H1 (cell line): Measurements from ENCODE around the gene CRYBG3. TPM values are rescaled to one million over a fixed set of nuclear protein-coding genes. Genes with fewer than 3 reads are reported as not detected.

Experiments
- CTCF ChIA-PET: fragments of 300-600 bp; sonication (Branson Sonifier 250); formaldehyde crosslinking; loops from one replicate; lab custom pipeline; 2021; ENCODE audit not compliant: partially characterized antibody; lab: Charles Lee
- POLR2A ChIA-PET: fragments of 300-600 bp; sonication (Branson Sonifier 250); formaldehyde crosslinking; loops from one replicate; lab custom pipeline; 2021; ENCODE audit warnings: inconsistent platforms; ENCODE audit not compliant: partially characterized antibody; lab: Charles Lee
- DNase-seq, 2 experiments: peaks; one replicate each; pipeline versions ENCODE4 v3.0.0 to v3.0.0-alpha.2; 2010 to 2022; ENCODE audit warnings: low spot score in 2 of 2, low read depth in 1 of 2, mixed read lengths in 1 of 2
- FAIRE-seq: peaks from 2 replicates; lab custom pipeline; 2011; peaks lifted over from hg19 to GRCh38; lab: Jason Lieb, UNC
- H2AFZ ChIP-seq: 2 replicates; pipeline ENCODE4 v1.8.1; 2012; ENCODE audit warnings: low read length, inconsistent platforms
- H2AK5ac ChIP-seq: 2 replicates; pipeline ENCODE4 v1.6.1; 2013; ENCODE audit warnings: low read depth, low read length
- H2BK120ac ChIP-seq: replicated peaks from 2 replicates; pipeline ENCODE3; 2013; ENCODE audit warnings: low read depth, low read length, inconsistent platforms
- H2BK12ac ChIP-seq: 2 replicates; pipeline ENCODE4 v1.6.1; 2013; ENCODE audit warnings: low read depth, low read length
- H2BK15ac ChIP-seq: 2 replicates; pipeline ENCODE4 v1.6.1; 2013; ENCODE audit warnings: low read length
- H2BK20ac ChIP-seq: 2 replicates; pipeline ENCODE4 v1.6.1; 2013; ENCODE audit warnings: low read length
- H2BK5ac ChIP-seq: 2 replicates; pipeline ENCODE4 v1.6.1; 2013; ENCODE audit warnings: low read depth, low read length
- H3K14ac ChIP-seq: 2 replicates; pipeline ENCODE4 v1.6.1; 2013; ENCODE audit warnings: inconsistent platforms; ENCODE audit not compliant: insufficient read length
- H3K18ac ChIP-seq: 2 replicates; pipeline ENCODE4 v1.6.1; 2013; ENCODE audit warnings: low read length; ENCODE audit errors: extremely low read depth
- H3K23ac ChIP-seq: 2 replicates; pipeline ENCODE4 v1.6.1; 2013; ENCODE audit warnings: inconsistent platforms; ENCODE audit not compliant: insufficient read length
- H3K23me2 ChIP-seq: 2 replicates; pipeline ENCODE4 v1.6.1; 2013; ENCODE audit warnings: low read depth, low read length
- H3K27ac ChIP-seq: 2 replicates; pipeline ENCODE4 v1.6.1; 2011; ENCODE audit warnings: low read depth, low read length, inconsistent platforms
- H3K27me3 ChIP-seq, 4 experiments: replicated peaks in 1 of 4; 1 replicate in 1 of 4; 2 replicates in 3 of 4; pipeline versions ENCODE4 v1.6.1 to v1.8.1; 2011 to 2013; ENCODE audit warnings: low read length in 3 of 4, mild to moderate bottlenecking in 3 of 4, inconsistent platforms in 2 of 4, mixed read lengths in 2 of 4, moderate library complexity in 1 of 4; ENCODE audit not compliant: control insufficient read depth in 3 of 4, insufficient read depth in 3 of 4; ENCODE audit errors: extremely low read depth in 1 of 4
- H3K36me3 ChIP-seq, 4 experiments: 2 replicates each; pipeline versions ENCODE4 v1.6.1 to v1.8.1; 2011 to 2013; ENCODE audit warnings: mild to moderate bottlenecking in 4 of 4, low read length in 3 of 4, moderate library complexity in 2 of 4, control low read depth in 1 of 4, inconsistent platforms in 1 of 4; ENCODE audit not compliant: insufficient read depth in 4 of 4, control insufficient read depth in 2 of 4
- H3K4ac ChIP-seq: replicated peaks from 2 replicates; pipeline ENCODE3; 2013; ENCODE audit warnings: low read length, low read depth, mixed read lengths, inconsistent platforms; ENCODE audit not compliant: insufficient read length
- H3K4me1 ChIP-seq, 4 experiments: replicated peaks in 1 of 4; 1 replicate in 1 of 4; 2 replicates in 3 of 4; pipeline versions ENCODE4 v1.6.1 to v1.8.1; 2011 to 2013; ENCODE audit warnings: low read length in 3 of 4, inconsistent platforms in 2 of 4, mixed read lengths in 1 of 4; ENCODE audit not compliant: insufficient read depth in 4 of 4, control insufficient read depth in 3 of 4
- H3K4me2 ChIP-seq, 2 experiments: 2 replicates each; pipeline versions ENCODE4 v1.6.1 to v1.8.1; 2011 to 2013; ENCODE audit warnings: low read depth in 2 of 2, low read length in 2 of 2, control low read depth in 1 of 2, inconsistent platforms in 1 of 2, mild to moderate bottlenecking in 1 of 2; ENCODE audit not compliant: insufficient read depth in 1 of 2
- H3K4me3 ChIP-seq, 4 experiments: fragments of 200-600, 300-600 bp in 1 of 4; sonication (generic), shearing (Covaris generic), sonication (Bioruptor Twin) in 1 of 4; 2 replicates each; pipeline versions ENCODE4 v1.5.1 to v1.8.1; 2011 to 2016; ENCODE audit warnings: low read length in 4 of 4, low read depth in 3 of 4, control low read depth in 2 of 4, inconsistent platforms in 2 of 4, mild to moderate bottlenecking in 2 of 4, mixed read lengths in 1 of 4, moderate library complexity in 1 of 4; ENCODE audit not compliant: insufficient read depth in 2 of 4; ENCODE audit errors: extremely low read depth in 1 of 4
- H3K56ac ChIP-seq: replicated peaks from 2 replicates; pipeline ENCODE3; 2013; ENCODE audit warnings: low read depth, mild to moderate bottlenecking, mixed read lengths, low read length, inconsistent platforms; ENCODE audit not compliant: insufficient read length
- H3K79me1 ChIP-seq: 2 replicates; pipeline ENCODE4 v1.6.1; 2013; ENCODE audit warnings: low read depth, low read length, control low read depth
- H3K79me2 ChIP-seq, 2 experiments: 2 replicates each; pipeline versions ENCODE4 v1.6.1 to v1.8.1; 2012 to 2013; ENCODE audit warnings: low read length in 2 of 2, mild to moderate bottlenecking in 2 of 2, inconsistent platforms in 1 of 2; ENCODE audit not compliant: insufficient read depth in 2 of 2, control insufficient read depth in 1 of 2
- H3K9ac ChIP-seq, 4 experiments: replicated peaks in 1 of 4; 1 replicate in 1 of 4; 2 replicates in 3 of 4; pipeline versions ENCODE4 v1.6.1 to v1.8.1; 2011 to 2013; ENCODE audit warnings: low read depth in 3 of 4, low read length in 3 of 4, control low read depth in 2 of 4, mild to moderate bottlenecking in 2 of 4, moderate library complexity in 2 of 4, inconsistent platforms in 1 of 4; ENCODE audit errors: extremely low read depth in 1 of 4
- H3K9me3 ChIP-seq, 2 experiments: 2 replicates each; pipeline versions ENCODE4 v1.6.1 to v1.8.1; 2012 to 2013; ENCODE audit warnings: mild to moderate bottlenecking in 2 of 2, moderate library complexity in 2 of 2, control low read depth in 1 of 2, inconsistent platforms in 1 of 2, low read depth in 1 of 2, low read length in 1 of 2, mixed read lengths in 1 of 2; ENCODE audit not compliant: insufficient read depth in 2 of 2
- H4K20me1 ChIP-seq, 2 experiments: replicated peaks in 1 of 2; 2 replicates each; pipeline versions ENCODE3 to v1.8.1; 2011 to 2013; ENCODE audit warnings: inconsistent platforms in 2 of 2, low read length in 2 of 2, mild to moderate bottlenecking in 1 of 2; ENCODE audit not compliant: insufficient read depth in 2 of 2, control insufficient read depth in 1 of 2
- H4K5ac ChIP-seq: 2 replicates; pipeline ENCODE4 v1.6.1; 2013; ENCODE audit warnings: low read length, low read depth, mixed read lengths, inconsistent platforms; ENCODE audit not compliant: insufficient read length
- H4K8ac ChIP-seq: 2 replicates; pipeline ENCODE4 v1.8.0; 2013; ENCODE audit warnings: mild to moderate bottlenecking, moderate library complexity, low read length, inconsistent platforms; ENCODE audit not compliant: insufficient read depth; ENCODE audit errors: extremely low read depth
- H4K91ac ChIP-seq: replicated peaks from 2 replicates; pipeline ENCODE3; 2013; ENCODE audit warnings: low read length, mixed read lengths, inconsistent platforms; ENCODE audit not compliant: insufficient read length
- GTF2F1 ChIP-seq: IDR thresholded peaks from 2 replicates; pipeline ENCODE4 v1.6.1; 2012; ENCODE audit warnings: low read depth, low read length, improper control_type of control experiment, borderline replicate concordance
- KDM5A ChIP-seq: fragments of 200-600 bp; IDR thresholded peaks from 2 replicates; pipeline ENCODE4 v1.7.1; 2012; ENCODE audit warnings: mild to moderate bottlenecking, low read length, inconsistent platforms, mixed read lengths
- RBBP5 ChIP-seq: IDR thresholded peaks from 2 replicates; pipeline ENCODE4 v1.7.1; 2012; ENCODE audit warnings: low read depth, mild to moderate bottlenecking, inconsistent platforms, low read length, moderate library complexity, borderline replicate concordance
- SIRT6 ChIP-seq: IDR thresholded peaks from one replicate; pipeline ENCODE4 v1.7.1; 2012; ENCODE audit warnings: low read length, inconsistent platforms
- TAF1 ChIP-seq: IDR thresholded peaks from 2 replicates; pipeline ENCODE4 v1.6.1; 2011; ENCODE audit warnings: mild to moderate bottlenecking, low read depth, low read length
- TEAD4 ChIP-seq: IDR thresholded peaks from 2 replicates; pipeline ENCODE4 v1.6.1; 2012; ENCODE audit warnings: low read depth, low read length, inconsistent platforms, mixed read lengths
- WGBS, 2 experiments: shearing (Covaris generic) in 1 of 2; methylation state at CpG; one replicate each; pipeline versions ENCODE4 v1.1.6 to v1.1.7; 2013 to 2015; ENCODE audit warnings: low lambda C conversion rate in 2 of 2, mixed read lengths in 2 of 2, inconsistent platforms in 1 of 2, low coverage in 1 of 2, missing lambda C conversion rate in 1 of 2; ENCODE audit not compliant: insufficient replicate concordance in 2 of 2, insufficient coverage in 1 of 2, insufficient read length in 1 of 2; ENCODE audit errors: extremely low coverage in 1 of 2, missing lambda C conversion rate in 1 of 2; 5-methylcytosine and 5-hydroxymethylcytosine counted together
- polyA plus RNA-seq, 7 experiments: library from polyadenylated mRNA; depleted of rRNA in 3 of 7; stranded (reverse) in 5 of 7; unstranded in 2 of 7; fragments of >200 nt in 5 of 7; fragments of 200-250 nt in 2 of 7; gene quantifications; 1 replicate in 5 of 7; 2 replicates in 1 of 7; 4 replicates in 1 of 7; pipeline versions ENCODE4 v1.2.1 to v1.2.3, GENCODE V29; 2011 to 2013; ENCODE audit warnings: missing spikeins in 2 of 7, mixed read lengths in 2 of 7
- total RNA-seq: library from RNA; stranded (reverse); fragmentation: NEBNext Ultra II Directional; extraction: Animal tissue kit (Norgen Biotek cat#: 25700); gene quantifications from 2 replicates; pipeline ENCODE4 v1.2.1, GENCODE V29; 2021
- TF ChIP-seq, protein P1 (sequence below): IDR thresholded peaks from 2 replicates; pipeline ENCODE4 v1.6.1; 2011; ENCODE audit warnings: low read length, improper control_type of control experiment

The CRYBG3 gene
- total and polyA plus RNA-seq, 2 of the 8 experiments (the other 6 are each of a cell fraction or from before 2014, with no cell fraction given): 2.1 to 8.0 TPM

GRCh38 chr3:97991293-97991682, 169.5 kb downstream of the CRYBG3 start:
- Histone ChIP-seq H3K23ac (no peak overlapping the region), H3K4ac (no peak overlapping the region), H4K20me1 (peaks cover 0 to 10% of the 10 kb centered on the region in 2 experiments), H3K4me2 (no peak overlapping the region), H3K27me3 (no peaks in the 10 kb centered on the region), H4K91ac (no peak overlapping the region), H3K4me1 (peaks cover 0 to 7% (median 3%) of the 10 kb centered on the region in 4 experiments; a peak in 2 of 7 replicates), H3K18ac (no peak overlapping the region), H3K23me2 (peaks cover 11% of the 10 kb centered on the region; the same call in 1 of the 2 replicates), H3K9me3 (no peaks in the 10 kb centered on the region), H3K14ac (no peak overlapping the region), H2BK12ac (no peak overlapping the region), H2BK120ac (no peak overlapping the region), H3K56ac (no peak overlapping the region), H3K79me2 (no peaks in the 10 kb centered on the region), H3K9ac (no peak overlapping the region), H2BK15ac (no peak overlapping the region), H3K36me3 (no peaks in the 10 kb centered on the region), H2AFZ (no peak overlapping the region), H4K5ac (no peak overlapping the region), H2AK5ac (no peak overlapping the region), H3K4me3 (no peak overlapping the region), H3K27ac (no peak overlapping the region), H2BK20ac (no peak overlapping the region), H3K79me1 (no peaks in the 10 kb centered on the region)
- WGBS, 2 experiments: 82% methylated on average over 5 of the region's 5 CpGs; no CpG with 5 or more reads in 1 of the 2 experiments
- ChIA-PET CTCF (interaction anchor here (0.7 to 1.6 kb wide), 2 partner anchors 22 to 31 kb away, joined by 3 to 4 read pairs; no protein-coding TSS in a partner anchor), POLR2A (interaction anchor here (1.1 kb wide), 1 partner anchor 10 kb away, joined by 3 read pairs; no protein-coding TSS in a partner anchor)
- DNase-seq (no peak), FAIRE-seq (no peak)
- TF ChIP-seq GTF2F1 (no peak), RBBP5 (no peak), TAF1 (no peak), TEAD4 (no peak), SIRT6 (no peak), KDM5A (no peak)
- TF ChIP-seq, protein P1, sequence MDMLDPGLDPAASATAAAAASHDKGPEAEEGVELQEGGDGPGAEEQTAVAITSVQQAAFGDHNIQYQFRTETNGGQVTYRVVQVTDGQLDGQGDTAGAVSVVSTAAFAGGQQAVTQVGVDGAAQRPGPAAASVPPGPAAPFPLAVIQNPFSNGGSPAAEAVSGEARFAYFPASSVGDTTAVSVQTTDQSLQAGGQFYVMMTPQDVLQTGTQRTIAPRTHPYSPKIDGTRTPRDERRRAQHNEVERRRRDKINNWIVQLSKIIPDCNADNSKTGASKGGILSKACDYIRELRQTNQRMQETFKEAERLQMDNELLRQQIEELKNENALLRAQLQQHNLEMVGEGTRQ: no peak
- TF ChIP-seq, all 59 proteins: peak for 0
- Histone ChIP-seq H2BK5ac (no peak overlapping the region), H4K8ac (no peak overlapping the region)
